ENCODE data around the gene CHD5. TPM values are rescaled to one million over a fixed set of nuclear protein-coding genes. Genes with fewer than 3 reads are reported as not detected.

Gene CHD5
- polyA plus RNA-seq, 1 donor from 2014 or later: 22.0 TPM

DNA sequence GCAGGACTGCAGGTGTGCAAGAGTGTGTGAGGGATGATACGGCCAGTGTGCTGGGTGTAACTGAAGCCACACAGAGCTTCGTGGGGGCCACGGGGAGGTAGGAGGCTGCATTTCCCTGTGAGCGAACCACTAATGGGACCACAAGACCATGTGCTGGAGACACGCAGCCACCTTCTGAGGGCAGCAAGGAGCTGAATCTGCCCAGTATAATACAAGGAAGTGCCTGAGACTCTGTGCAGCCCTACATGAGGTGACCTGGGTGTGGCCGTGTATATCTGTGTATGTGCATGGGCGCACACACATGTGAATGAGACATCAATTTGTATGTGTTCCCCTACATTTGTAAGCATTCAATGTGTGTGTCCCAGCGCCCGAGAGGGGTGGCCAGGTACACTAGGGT lies 50.8 kb downstream of the CHD5 start:
- Histone ChIP-seq H3K9me2 (ENCODE audit: insufficient read depth, low read length) (no peaks in the 10 kb centered on the region), H3K36me3 (ENCODE audit: insufficient read depth, low read length) (no peaks in the 10 kb centered on the region), H3K9me3 (ENCODE audit: low read length) (no peaks in the 10 kb centered on the region)

DNA sequence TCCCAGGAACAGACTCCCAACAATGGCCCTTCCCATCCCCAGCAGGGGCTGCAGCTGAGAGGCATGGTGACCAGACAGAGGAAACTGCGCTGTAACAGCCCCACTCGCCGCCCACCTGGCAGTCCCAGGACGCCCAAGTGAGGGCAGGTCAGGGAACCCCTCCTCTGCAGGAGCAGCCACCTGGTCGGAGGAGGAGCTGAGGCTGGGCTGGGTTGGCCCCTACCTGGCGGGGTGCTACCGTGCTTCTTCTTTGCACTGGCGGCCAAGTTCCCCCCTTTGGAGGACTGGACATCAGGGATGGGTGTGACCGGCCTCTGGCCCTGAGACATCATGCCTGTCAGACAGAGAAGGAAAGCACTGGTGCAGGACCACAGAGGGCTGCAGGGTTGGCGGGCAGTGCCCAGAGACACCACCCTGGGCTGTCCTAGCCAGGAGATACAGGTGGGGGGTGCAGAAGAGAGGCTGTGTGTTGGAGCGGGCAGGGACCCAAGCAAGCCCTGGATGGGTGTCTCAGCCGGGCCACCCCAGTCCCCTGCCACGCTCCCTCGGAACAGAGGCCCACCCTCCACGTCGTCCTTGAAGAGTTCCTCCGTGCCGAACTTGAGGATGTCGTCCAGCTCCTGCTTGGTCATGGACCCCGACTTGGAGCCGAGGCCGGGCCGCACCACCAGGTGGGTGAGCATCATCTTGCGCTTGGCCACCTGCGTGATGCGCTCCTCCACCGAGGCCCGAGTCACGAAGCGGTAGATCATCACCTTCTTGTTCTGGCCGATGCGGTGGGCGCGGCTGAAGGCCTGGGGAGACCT lies 51.6 kb downstream of the CHD5 start:
- no peak overlapping the region for H3K9ac ChIP-seq (ENCODE audit: low read length)
- H3K4me3 ChIP-seq (ENCODE audit: low read length): no peak overlapping the region
- no peaks in the 10 kb centered on the region for H3K79me2 ChIP-seq (replicated peaks; ENCODE audit: insufficient read depth, low read length)
- no peaks in the 10 kb centered on the region for H4K20me1 ChIP-seq (ENCODE audit: insufficient read depth)
- H3K27ac ChIP-seq (ENCODE audit: low read length): no peak overlapping the region
- H3K9me2 ChIP-seq (ENCODE audit: insufficient read depth, low read length): no peaks in the 10 kb centered on the region
- H3K27me3 ChIP-seq (ENCODE audit: insufficient read depth, low read depth, low read length): no peaks in the 10 kb centered on the region
- H3K36me3 ChIP-seq (ENCODE audit: insufficient read depth, low read length): no peaks in the 10 kb centered on the region
- no peak overlapping the region for H2AFZ ChIP-seq (ENCODE audit: low read depth, low read length)
- no peaks in the 10 kb centered on the region for H3F3A ChIP-seq (ENCODE audit: insufficient read depth, low read length, poor library complexity, severe bottlenecking)
- TF ChIP-seq, protein P1, sequence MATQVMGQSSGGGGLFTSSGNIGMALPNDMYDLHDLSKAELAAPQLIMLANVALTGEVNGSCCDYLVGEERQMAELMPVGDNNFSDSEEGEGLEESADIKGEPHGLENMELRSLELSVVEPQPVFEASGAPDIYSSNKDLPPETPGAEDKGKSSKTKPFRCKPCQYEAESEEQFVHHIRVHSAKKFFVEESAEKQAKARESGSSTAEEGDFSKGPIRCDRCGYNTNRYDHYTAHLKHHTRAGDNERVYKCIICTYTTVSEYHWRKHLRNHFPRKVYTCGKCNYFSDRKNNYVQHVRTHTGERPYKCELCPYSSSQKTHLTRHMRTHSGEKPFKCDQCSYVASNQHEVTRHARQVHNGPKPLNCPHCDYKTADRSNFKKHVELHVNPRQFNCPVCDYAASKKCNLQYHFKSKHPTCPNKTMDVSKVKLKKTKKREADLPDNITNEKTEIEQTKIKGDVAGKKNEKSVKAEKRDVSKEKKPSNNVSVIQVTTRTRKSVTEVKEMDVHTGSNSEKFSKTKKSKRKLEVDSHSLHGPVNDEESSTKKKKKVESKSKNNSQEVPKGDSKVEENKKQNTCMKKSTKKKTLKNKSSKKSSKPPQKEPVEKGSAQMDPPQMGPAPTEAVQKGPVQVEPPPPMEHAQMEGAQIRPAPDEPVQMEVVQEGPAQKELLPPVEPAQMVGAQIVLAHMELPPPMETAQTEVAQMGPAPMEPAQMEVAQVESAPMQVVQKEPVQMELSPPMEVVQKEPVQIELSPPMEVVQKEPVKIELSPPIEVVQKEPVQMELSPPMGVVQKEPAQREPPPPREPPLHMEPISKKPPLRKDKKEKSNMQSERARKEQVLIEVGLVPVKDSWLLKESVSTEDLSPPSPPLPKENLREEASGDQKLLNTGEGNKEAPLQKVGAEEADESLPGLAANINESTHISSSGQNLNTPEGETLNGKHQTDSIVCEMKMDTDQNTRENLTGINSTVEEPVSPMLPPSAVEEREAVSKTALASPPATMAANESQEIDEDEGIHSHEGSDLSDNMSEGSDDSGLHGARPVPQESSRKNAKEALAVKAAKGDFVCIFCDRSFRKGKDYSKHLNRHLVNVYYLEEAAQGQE (IDR thresholded peaks at IDR 0.05; ENCODE audit: borderline replicate concordance): no peak
- no peak for TF ChIP-seq MXI1 (conservative IDR thresholded peaks at IDR 0.05; ENCODE audit: poor library complexity, severe bottlenecking)
- no peak for TF ChIP-seq TAF1 (IDR thresholded peaks at IDR 0.05; ENCODE audit: low read depth)
- TF ChIP-seq EP300 (conservative IDR thresholded peaks at IDR 0.05; ENCODE audit: poor library complexity, severe bottlenecking): no peak
- TF ChIP-seq, protein P2, sequence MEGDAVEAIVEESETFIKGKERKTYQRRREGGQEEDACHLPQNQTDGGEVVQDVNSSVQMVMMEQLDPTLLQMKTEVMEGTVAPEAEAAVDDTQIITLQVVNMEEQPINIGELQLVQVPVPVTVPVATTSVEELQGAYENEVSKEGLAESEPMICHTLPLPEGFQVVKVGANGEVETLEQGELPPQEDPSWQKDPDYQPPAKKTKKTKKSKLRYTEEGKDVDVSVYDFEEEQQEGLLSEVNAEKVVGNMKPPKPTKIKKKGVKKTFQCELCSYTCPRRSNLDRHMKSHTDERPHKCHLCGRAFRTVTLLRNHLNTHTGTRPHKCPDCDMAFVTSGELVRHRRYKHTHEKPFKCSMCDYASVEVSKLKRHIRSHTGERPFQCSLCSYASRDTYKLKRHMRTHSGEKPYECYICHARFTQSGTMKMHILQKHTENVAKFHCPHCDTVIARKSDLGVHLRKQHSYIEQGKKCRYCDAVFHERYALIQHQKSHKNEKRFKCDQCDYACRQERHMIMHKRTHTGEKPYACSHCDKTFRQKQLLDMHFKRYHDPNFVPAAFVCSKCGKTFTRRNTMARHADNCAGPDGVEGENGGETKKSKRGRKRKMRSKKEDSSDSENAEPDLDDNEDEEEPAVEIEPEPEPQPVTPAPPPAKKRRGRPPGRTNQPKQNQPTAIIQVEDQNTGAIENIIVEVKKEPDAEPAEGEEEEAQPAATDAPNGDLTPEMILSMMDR (IDR thresholded peaks at IDR 0.05; ENCODE audit: poor library complexity, severe bottlenecking): no peak
- TF ChIP-seq POLR2AphosphoS5 (IDR thresholded peaks at IDR 0.05): no peak
- no peak for TF ChIP-seq SMC3 (conservative IDR thresholded peaks at IDR 0.05; ENCODE audit: poor library complexity)
- TF ChIP-seq EZH2 (IDR thresholded peaks at IDR 0.05; ENCODE audit: borderline replicate concordance, insufficient read depth, low read length, poor library complexity, severe bottlenecking): no peak
- no peak for TF ChIP-seq RAD21 (conservative IDR thresholded peaks at IDR 0.05)
- H3K9me3 ChIP-seq (ENCODE audit: low read length): no peaks in the 10 kb centered on the region
- H3K4me2 ChIP-seq (ENCODE audit: low read length): no peak overlapping the region

More for the DNA sequence above, 50.8 kb downstream of the CHD5 start:
- H3K27ac ChIP-seq (ENCODE audit: low read length): no peak overlapping the region
- no peaks in the 10 kb centered on the region for H3K27me3 ChIP-seq (ENCODE audit: insufficient read depth, low read depth, low read length)
- no peak overlapping the region for H2AFZ ChIP-seq (ENCODE audit: low read depth, low read length)
- no peaks in the 10 kb centered on the region for H3F3A ChIP-seq (ENCODE audit: insufficient read depth, low read length, poor library complexity, severe bottlenecking)
- no peaks in the 10 kb centered on the region for H3K79me2 ChIP-seq (replicated peaks; ENCODE audit: insufficient read depth, low read length)
- TF ChIP-seq, protein P1 (IDR thresholded peaks at IDR 0.05; ENCODE audit: borderline replicate concordance): no peak
- TF ChIP-seq EZH2 (IDR thresholded peaks at IDR 0.05; ENCODE audit: borderline replicate concordance, insufficient read depth, low read length, poor library complexity, severe bottlenecking) (no peak), SMC3 (conservative IDR thresholded peaks at IDR 0.05; ENCODE audit: poor library complexity) (no peak)
- no peak overlapping the region for H3K4me2 ChIP-seq (ENCODE audit: low read length)
- H3K4me3 ChIP-seq (ENCODE audit: low read length): no peak overlapping the region
- H4K20me1 ChIP-seq (ENCODE audit: insufficient read depth): no peaks in the 10 kb centered on the region
- H3K9ac ChIP-seq (ENCODE audit: low read length): no peak overlapping the region

Data from neural cell (in vitro differentiated cells).